NCI-H526 (cell line): ENCODE data around the gene FXYD5.
"Not testable (repeated sequence)": the region's sequence is repeated elsewhere in the genome, so short reads cannot be mapped to it uniquely, and the experiment has no call there.

Experiments used
- DNase-seq, 2 experiments: peaks; one replicate each; lab custom pipeline; 2025; lab: John Stamatoyannopoulos, UW

Gene FXYD5

DNA sequence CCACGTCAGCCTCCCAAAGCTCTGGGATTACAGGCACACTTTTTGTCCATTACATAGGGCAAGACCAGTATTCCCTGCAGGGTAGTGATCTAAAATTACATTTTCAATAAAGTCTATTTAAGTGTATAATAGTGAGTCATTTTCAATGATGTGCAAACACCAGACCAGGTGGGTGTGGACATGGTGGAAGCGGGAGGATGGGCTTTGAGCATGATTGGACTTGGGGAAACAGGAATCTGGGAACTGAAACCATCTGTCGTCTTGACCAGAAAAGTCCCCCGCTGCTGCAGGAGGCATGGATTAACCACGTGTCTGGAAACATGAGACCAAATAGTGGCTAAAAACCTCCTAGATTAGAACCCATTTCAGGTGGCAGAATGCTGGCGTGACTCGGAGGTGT is 34.0 kb upstream of the FXYD5 start:
- no peak for DNase-seq

DNA sequence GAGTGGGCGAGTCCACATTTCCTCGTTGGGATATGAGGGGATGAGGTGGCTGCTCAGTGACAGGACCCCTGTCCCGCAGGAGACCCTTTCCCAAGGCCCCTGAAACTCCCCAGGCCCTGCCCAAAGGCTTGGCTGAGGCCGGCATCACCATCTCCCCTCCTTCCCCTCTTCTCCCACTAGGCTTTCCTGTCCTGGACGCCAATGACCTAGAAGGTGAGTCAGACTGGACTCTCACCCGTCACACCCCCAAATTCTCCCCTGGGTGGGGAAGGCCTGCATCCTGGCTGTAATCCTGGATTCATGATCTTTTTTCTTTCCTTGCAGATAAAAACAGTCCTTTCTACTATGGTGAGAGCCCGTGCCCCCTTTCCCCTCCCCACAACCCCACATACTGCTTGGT is 33.6 kb upstream of the FXYD5 start:
- no peak for DNase-seq

DNA sequence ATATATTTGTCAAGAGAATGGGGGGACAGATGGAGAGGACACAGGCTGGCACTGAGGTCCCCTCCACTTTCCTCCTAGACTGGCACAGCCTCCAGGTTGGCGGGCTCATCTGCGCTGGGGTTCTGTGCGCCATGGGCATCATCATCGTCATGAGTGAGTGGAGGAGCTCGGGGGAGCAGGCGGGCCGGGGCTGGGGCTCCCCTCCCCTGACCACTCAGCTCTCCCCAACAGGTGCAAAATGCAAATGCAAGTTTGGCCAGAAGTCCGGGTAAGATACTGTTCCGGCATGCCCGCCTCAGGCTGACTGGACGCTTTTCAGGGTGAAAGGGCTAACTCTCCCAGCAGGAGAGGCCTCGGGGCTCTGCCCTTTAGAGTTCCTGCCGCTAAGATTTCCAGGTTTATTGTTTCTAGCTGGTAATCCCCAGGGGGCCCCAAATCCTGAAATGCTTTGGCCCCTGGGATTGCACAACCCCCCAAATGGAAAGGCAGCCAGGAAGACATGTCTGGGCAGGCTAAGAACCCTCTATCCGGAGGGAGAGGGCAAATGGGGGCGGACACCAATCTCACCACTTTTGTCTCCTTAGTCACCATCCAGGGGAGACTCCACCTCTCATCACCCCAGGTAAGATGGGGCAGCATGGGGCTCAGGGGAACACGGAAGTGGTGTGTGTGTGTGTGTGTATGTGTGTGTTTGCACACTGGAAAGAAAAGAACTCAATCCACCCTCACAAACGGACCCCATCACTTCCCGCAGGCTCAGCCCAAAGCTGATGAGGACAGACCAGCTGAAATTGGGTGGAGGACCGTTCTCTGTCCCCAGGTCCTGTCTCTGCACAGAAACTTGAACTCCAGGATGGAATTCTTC is 31.6 kb upstream of the FXYD5 start:
- DNase-seq = no peak

DNA sequence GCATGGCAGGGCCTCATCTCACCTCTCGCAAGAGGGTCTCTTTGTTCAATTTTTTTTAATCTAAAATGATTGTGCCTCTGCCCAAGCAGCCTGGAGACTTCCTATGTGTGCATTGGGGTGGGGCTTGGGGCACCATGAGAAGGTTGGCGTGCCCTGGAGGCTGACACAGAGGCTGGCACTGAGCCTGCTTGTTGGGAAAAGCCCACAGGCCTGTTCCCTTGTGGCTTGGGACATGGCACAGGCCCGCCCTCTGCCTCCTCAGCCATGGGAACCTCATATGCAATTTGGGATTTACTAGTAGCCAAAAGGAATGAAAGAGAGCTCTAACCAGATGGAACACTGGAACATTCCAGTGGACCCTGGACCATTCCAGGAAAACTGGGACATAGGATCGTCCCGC is 31.0 kb upstream of the FXYD5 start:
- DNase-seq = no peak

DNA sequence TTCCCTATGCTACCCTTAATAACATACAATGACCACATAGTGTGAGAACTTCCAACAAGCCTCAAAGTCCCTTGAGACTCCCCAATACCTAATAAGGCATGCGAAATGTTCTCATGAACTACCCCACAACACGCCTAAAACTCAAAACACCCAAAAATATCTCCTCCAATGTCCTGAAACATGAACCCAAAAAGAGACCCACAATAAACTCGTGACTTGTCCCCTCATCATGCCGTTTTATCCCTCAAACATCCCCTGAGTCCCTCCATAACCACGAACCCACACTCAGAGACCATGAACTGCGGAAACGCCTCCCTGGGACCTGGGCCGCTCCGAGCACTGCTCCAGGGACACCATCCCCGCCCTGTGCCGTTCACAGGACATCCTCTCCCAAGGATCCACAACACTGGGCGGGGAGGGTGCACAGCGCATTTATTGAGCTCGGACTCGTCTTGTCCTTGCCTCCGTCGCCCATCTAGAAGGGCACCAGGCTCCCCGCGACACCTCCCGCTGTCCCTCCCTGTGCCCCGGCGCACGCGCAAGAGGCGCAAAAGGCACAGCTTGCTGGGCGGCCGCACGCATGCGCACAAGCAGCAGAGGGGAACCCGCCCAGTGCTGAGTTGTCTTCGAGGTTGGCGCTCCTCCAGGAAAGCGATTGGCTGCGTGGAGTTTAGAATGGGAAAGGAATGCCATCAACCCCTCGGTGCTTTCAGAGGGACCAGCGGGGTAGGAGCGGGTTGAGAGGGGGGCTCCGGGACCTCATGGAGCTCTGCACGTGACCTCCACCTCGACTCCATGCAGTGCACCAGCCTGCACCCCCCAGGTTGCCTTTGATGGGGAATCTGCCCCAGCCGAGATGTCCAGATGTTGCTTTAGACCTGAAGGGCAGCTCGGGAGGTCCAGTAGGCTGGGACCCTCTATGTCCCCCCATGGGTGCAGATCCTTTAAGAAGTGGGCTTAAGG is 30.2 kb upstream of the FXYD5 start:
- peak; percentile 79 to 97 for DNase-seq

DNA sequence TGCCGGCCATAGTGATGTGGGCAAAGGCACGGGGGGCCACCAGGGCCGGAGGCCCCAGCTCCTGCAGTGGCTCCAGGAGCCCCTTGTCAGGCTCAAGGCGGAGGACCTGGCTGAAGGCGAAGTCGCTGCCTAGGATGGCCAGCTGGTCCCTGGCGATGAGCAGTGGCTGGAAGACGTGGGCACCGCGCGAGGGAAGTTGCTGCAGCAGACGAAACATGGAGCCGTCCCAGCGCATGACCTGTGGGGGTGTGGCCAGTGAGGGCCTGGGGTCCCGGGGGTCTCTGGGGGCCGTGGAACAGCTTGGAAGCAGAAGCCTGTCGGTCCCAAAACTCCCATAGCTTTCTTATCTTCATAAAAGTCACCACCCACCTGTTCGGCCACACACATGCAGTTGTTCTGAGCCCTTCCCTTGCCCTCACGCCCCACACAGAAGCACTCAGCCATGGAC is 29.2 kb upstream of the FXYD5 start:
- no peak for DNase-seq

DNA sequence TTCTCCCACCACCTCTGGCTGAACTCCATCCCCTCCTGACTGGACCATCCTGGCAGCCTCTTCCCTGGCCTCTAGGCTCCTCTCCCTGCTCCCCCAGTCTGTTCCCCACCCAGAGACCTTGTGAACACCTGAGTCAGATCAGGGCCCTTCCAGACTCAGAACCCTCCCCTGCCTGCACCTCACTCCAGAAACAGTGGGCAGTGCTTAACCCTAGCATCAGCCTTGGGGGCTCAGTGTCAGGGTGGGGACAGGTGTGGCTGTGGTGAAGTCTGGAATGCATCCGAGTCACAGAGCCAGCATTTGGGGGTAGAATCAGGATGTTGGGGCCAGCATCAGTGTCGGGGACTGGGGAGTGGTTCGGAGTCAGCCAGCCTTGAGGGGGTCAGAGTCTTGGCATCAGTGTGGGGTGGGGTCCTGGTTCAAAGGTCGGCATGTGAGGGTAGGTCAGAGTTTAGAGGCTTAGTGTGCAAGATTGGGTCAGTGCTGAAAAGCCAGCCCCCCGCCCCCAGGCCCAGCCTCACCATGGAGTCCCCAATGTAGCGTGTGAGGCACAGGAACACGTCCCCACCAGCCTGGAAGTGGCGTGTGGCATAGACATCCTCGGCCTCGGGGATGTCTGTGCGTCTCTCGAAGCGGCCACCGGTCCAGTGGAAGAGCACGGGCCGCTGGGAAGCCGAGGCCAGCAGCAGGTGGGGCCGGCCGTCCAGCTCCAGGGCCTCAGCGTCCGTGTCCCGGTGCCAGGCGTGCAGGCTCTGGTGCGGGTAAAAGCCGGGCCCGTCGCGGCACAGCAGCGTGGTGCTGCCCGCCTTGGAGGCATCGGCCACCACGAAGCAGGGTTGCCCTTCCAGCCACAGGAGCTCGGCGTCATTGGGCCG is 28.5 kb upstream of the FXYD5 start:
- no peak for DNase-seq

DNA sequence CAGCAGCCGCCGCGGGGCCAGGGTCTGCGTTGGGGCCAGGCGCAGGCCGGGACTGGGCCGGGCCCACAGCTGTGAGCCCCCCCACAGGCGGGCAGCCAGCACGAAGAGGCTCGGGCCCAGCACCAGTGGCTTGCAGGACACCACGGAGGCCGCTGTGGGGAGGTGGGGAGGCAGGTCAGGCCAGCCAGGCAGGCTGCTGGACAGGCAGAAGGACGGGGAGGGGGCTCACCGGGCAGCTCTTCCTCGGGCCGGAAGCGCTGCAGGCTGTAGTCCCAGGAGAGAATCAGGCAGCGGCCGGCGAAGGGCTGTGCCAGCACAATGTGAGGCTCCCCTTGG is 27.9 kb upstream of the FXYD5 start:
- no peak for DNase-seq

DNA sequence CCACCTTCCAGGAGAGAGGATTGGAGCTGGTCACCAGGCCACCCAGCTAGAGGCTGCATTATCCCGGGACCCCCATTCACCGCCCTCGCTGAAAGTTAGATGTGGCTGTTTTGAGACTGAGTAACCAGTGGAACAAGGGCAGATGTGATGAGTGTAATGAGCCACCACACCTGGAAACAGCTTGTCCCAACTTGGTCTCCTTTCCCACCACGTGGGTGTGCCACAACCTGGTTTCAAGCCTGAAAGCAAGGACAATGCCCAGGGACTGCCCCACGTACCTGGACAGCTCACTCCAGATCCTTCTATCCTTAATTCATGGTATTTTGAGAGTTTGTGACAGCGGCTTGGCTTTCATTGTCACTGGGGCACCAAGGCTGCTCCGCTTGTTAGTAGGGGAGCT is 26.7 kb upstream of the FXYD5 start:
- no peak for DNase-seq

DNA sequence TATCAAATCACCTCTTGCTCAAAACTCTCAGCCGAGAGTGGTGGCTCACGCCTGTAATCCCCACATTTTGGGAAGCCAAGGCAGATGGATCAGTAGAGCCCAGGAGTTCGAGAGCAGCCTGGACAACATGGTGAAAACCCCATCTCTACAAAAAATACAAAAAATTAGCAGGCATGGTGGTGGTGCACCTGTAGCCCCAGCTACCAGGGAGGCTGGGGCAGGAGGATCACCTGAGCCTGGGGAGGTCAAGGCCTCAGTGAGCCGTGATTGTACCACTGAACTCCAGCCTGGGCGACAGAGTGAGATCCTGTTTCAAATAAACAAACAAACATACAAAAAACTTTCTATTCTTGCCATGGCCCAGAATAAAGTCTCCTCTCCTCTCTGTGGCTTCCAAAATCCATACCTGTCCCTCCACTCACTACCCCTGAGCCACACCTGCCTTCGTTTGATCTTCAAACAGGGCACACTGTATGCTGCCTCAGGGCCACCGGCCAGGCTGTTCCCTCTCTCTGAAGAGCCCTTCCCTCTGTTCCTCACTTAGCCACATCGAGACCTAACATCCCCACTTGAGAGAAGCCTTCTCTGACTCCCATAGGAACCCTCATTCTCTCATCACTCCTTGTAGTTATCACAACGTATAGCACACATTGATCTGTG is 26.0 kb upstream of the FXYD5 start:
- DNase-seq = no peak

DNA sequence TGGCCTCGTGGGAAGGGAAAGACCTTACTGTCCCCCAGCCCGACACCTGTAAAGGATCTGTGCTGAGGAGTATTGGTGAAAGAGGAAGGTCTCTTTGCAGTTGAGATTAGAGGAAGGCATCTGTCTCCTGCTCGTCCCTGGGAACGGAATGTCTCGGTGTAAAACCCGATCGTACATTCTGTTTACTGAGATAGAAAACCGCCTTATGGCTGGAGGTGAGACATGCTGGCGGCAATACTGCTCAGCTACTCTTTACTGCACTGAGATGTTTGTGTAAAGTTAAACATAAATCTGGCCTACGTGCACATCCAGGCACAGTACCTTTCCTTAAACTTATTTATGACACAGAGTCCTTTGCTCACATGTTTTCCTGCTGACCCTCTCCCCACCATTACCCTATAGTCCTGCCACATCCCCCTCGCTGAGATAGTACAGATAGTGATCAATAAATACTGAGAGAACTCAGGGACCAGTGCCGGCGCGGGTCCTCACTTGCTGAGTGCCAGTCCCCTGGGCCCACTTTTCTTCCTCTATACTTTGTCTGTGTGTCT is 24.7 kb upstream of the FXYD5 start:
- DNase-seq = not testable (repeated sequence)

DNA sequence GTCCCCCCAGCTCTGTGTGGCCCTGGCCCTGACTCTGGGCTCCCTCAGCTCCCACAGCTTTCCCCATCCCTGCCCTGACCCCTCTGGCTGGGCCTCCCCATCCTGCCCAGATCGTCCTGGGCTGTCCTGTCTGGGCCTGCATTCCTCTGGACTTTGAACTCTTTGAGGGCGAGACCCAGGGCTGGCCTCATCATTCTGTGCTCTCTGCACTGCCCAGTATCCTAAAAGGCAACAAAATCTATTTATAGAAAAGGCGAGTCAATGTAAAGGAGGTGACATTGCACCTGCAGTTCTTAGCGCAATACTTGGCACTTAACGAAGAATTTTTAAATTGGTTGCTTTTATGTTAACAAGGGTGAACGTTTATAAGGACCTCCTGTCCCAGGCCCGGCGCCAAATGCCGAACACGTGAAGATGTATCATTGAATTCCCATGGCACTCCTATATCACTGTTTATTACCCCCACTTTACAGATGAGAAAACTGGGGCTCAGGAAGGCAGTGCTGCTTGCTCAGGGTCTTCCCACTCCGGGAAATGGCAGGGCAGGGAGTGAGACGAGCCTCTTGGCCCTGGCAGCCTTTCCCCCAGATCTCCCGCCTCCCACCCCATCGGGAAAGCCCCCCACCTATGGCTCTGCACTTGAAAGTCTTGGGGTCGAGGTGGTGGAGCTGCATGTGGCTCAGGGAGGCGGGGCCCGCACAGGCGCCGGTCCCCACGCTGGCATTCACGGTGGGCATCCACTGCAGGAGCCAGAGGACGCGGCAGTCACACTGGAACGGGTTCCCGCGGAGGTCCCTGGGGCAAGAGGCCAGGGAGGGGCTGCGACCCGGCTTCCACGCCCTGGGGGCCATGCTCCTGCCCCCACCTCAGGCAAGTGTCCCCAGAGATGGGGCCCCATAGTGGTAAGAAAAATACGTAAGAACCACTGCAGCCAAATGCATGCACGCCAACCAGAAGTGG is 23.5 kb upstream of the FXYD5 start:
- DNase-seq = no peak

DNA sequence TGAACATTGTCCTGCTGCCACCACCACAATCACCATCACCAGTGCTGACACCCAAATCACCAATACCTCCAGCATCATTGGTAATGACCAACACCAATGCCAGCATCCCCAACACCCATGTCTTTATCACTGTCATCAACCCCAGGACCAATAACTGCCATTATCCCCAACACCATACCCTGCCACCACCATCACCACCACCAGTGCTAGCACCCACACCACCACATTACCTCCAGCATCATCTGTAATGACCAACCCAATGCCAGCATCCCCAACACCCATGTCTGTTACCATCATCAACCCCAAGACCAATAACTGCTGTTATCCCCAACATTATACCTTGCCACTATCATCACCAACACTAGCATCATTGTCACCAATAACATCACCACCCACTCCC is 22.3 kb upstream of the FXYD5 start:
- no peak for DNase-seq

DNA sequence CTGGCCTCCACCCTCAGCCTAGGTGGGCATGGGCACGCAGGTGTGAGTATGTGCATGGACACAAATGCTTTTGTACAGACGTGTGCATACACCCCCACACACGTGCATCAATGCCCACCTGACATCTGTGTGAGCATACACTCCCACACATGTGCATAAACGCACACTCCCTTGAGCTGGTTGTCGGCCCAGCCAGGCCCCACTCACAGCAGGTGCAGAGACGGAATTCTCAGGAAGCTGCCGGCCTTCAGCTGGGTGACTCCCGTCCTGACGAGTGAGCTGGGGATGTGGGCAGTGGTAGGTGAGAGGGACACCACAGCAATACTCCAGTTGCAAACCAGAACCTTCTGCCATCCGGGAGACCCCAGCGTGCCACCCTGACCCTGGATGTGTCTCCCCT is 20.7 kb upstream of the FXYD5 start:
- no peak for DNase-seq

DNA sequence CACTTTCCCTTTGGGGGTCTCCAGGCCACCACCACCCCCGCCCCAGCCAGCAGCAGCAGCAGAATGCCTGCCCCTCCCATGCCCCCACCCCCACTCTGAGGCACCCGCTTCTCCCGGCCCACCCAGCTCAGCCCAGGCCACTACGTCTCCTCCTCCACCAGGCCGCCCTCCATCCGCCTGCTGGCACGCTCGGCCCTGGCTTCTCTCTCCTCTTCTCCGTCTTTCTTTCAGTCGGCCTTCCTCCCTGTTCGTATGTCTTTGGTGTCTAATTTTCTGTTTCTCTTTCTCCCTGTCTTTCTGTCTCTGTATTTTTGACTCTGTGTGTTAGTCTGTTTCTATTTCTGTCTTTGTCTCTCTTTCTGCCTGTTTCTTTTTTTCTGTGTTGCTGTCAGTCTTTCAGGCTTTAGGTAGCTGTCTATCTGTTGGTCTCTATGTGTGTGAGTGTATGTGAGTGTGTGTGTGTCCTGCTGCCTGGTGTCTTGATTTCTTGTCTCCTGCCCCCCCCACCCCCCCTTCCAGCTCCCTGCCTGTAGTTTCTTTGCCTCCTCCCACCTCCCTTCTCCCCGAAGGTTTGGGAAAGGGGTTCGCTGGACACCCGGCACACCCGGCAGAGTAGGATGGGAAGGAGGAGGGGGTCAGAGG is 19.8 kb upstream of the FXYD5 start, which contains the start of gene LGI4:
TSS of gene LGI4 (minus strand) at position 459 of the 642 bp plus-strand sequence. CDS start at position 80, 379 bp downstream.
- no peak for DNase-seq

DNA sequence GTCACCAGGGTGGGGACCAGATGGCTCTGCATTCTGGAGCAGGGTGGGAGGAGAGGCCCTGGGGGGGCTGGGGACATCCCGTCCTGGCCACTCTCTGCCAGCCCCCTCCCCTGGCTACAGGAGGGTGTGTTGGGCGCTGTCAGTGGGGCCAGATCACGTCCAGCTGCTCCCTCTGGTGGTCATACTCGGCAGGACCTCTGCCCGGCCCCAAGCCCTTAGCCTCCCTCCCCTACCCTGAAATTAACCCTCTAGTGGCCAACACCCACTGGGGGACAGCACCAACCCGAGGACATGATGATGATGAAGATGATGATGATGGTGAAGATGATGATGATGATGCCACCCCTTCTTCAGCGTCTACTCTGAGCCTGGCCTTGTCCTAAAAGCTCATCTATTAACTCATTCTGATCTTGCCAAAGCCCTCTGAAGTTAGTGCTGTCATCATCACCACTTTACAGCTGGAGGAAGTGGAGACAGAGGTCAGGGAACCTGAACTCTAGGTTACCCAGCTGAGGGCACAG is 19.1 kb upstream of the FXYD5 start:
- DNase-seq = peak; percentile 65 to 90

DNA sequence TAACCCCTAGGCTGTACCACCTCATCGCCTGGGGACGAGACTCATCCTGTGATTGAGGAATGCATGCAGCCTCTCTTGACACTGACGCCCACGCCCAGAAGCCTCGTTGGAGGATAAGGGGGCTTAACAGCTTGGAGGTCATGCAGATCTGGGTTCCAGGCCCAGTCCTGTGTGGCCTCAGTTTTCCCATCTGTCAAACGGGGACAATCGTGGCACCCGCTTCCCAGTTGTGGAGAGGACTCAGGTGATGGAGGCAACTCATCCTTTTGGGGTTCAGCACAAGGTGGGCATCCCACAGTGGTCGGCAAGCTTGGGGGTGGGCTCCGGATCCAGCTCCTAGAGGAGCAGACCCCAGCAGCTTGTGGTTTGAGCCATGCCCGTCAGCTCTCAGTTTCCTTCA is 18.3 kb upstream of the FXYD5 start:
- no peak for DNase-seq

DNA sequence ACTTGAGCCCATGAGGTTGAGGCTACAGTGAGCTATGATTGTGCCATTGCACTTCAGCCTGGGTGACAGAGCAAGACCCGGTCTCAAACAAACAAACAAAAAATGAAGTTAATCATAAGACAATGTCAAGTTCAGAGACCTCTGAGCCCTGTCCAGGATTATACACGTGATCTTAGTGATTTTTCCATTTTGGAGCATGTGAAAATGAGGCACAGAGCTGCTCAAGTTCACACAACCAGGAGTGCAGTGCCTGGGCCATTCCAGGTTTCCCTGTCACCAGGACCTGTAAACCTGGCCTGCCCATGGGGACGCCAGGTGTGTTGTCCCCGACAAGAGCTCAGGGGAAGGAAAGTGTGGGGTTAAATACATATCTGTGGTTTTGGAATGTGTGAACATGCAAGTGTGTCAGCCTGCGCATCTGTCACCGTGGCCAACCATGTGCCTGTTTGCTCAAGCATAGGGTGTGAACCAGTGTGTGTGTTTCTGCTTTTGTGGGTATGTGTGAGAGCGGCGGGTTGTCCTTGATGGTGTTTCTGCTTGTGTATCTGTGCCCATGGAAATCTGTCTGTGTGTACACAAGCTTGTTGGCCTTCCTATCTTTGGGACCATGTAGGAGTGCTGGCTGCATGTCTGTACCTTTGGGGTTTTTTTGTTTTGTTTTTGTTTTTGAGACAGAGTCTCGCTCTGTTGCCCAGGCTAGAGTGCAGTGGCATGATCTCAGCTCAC is 17.4 kb upstream of the FXYD5 start:
- peak in 1 of 2 experiments; percentile 39 for DNase-seq
